GM10266 (cell line): ENCODE results near the gene KRTAP5-6.
"Not testable (repeated sequence)": the region's sequence is repeated elsewhere in the genome, so short reads cannot be mapped to it uniquely, and the experiment has no call there.

Experiments used
- DNase-seq: peaks from one replicate; pipeline ENCODE4 v3.0.0; 2012; ENCODE audit errors: extremely low spot score
- CTCF ChIP-seq: IDR thresholded peaks from 2 replicates; pipeline ENCODE4 v1.5.1; 2012; ENCODE audit warnings: mild to moderate bottlenecking, low read depth; ENCODE audit not compliant: control insufficient read depth, insufficient read depth; ENCODE audit errors: missing control alignments

Gene KRTAP5-6

GRCh38 chr11:1667121-1667850 lies 29.7 kb upstream of the KRTAP5-6 start:
- no peak for DNase-seq
- no peak for TF ChIP-seq CTCF

GRCh38 chr11:1667906-1668305 lies 29.1 kb upstream of the KRTAP5-6 start:
- no peak for TF ChIP-seq CTCF
- DNase-seq, result no peak

- no peak for DNase-seq
- TF ChIP-seq CTCF, result no peak
These were observed 28.0 kb upstream of the KRTAP5-6 start for GRCh38 chr11:1668911-1669473.

- no peak for DNase-seq
- TF ChIP-seq CTCF, result no peak
These were observed 27.3 kb upstream of the KRTAP5-6 start for GRCh38 chr11:1669546-1670218.

- not testable (repeated sequence) for DNase-seq
These were observed 26.5 kb upstream of the KRTAP5-6 start for GRCh38 chr11:1670457-1670856.

- no peak for DNase-seq
- TF ChIP-seq CTCF, result no peak
These were observed 26.1 kb upstream of the KRTAP5-6 start for GRCh38 chr11:1670905-1671371.

GRCh38 chr11:1671658-1672057 lies 25.3 kb upstream of the KRTAP5-6 start:
- TF ChIP-seq CTCF, result no peak
- DNase-seq, result no peak
